Smooth muscle cell (in vitro differentiated cells): ENCODE data around the gene ZSCAN10. TPM values are rescaled to one million over a fixed set of nuclear protein-coding genes. Genes with fewer than 3 reads are reported as not detected.

ENCODE experiments used
- DNase-seq: peaks from one replicate; lab custom pipeline; 2025; ENCODE audit not compliant: unreplicated experiment; lab: John Stamatoyannopoulos, UW
- H2AFZ ChIP-seq: fragments of 200-600 bp; sonication (generic); 2 replicates; pipeline ENCODE4 v1.6.0; 2016; ENCODE audit warnings: antibody characterized with exemption, low read depth, mild to moderate bottlenecking
- H3F3A ChIP-seq: fragments of 200-600 bp; sonication (generic); 2 replicates; pipeline ENCODE4 v1.6.0; 2017; ENCODE audit warnings: antibody characterized with exemption, low read depth
- H3K27ac ChIP-seq: fragments of 200-600 bp; sonication (generic); 2 replicates; pipeline ENCODE4 v1.5.1; 2016; ENCODE audit warnings: low read depth, mild to moderate bottlenecking
- H3K27me3 ChIP-seq: fragments of 200-600 bp; sonication (generic); 2 replicates; pipeline ENCODE4 v1.6.1; 2016; ENCODE audit warnings: low read depth, mild to moderate bottlenecking
- H3K36me3 ChIP-seq: fragments of 200-600 bp; sonication (generic); 2 replicates; pipeline ENCODE4 v1.5.1; 2016; ENCODE audit warnings: low read depth
- H3K4me1 ChIP-seq: fragments of 200-600 bp; sonication (generic); 2 replicates; pipeline ENCODE4 v1.5.1; 2016; ENCODE audit warnings: low read depth
- H3K4me2 ChIP-seq: fragments of 200-600 bp; sonication (generic); 2 replicates; pipeline ENCODE4 v1.6.0; 2016; ENCODE audit warnings: mild to moderate bottlenecking
- H3K4me3 ChIP-seq: fragments of 200-600 bp; sonication (generic); 2 replicates; pipeline ENCODE4 v1.5.1; 2016; ENCODE audit warnings: mild to moderate bottlenecking
- H3K79me2 ChIP-seq: fragments of 200-600 bp; sonication (generic); 2 replicates; pipeline ENCODE4 v1.6.0; 2016; ENCODE audit warnings: low read depth, mild to moderate bottlenecking
- H3K9ac ChIP-seq: fragments of 200-600 bp; sonication (generic); 2 replicates; pipeline ENCODE4 v1.6.0; 2016; ENCODE audit warnings: low read depth
- H3K9me3 ChIP-seq: fragments of 200-600 bp; sonication (generic); replicated peaks from 2 replicates; pipeline ENCODE4 v1.5.1; 2016; ENCODE audit warnings: low read depth
- H4K20me1 ChIP-seq: fragments of 200-600 bp; sonication (generic); 2 replicates; pipeline ENCODE4 v1.6.0; 2016; ENCODE audit warnings: low read depth
- CTCF ChIP-seq: fragments of 200-600 bp; sonication (generic); IDR thresholded peaks from 2 replicates; pipeline ENCODE4 v1.5.1; 2017; ENCODE audit warnings: borderline replicate concordance, mild to moderate bottlenecking, antibody characterized with exemption; ENCODE audit not compliant: insufficient read depth, poor library complexity, severe bottlenecking
- WGBS: methylation state at CpG from one replicate; pipeline ENCODE4 v1.1.7; 2016; ENCODE audit warnings: low lambda C conversion rate; 5-methylcytosine and 5-hydroxymethylcytosine counted together
- polyA plus RNA-seq: library from polyadenylated mRNA; unstranded; fragments of >200 nt; fragmentation: Nextera tagmentation; extraction: Ambion mirVana; gene quantifications from 2 replicates; pipeline ENCODE4 v1.2.1, GENCODE V29; 2016
- total RNA-seq: library from RNA; depleted of rRNA; stranded (reverse); fragments of >200 nt; gene quantifications from 2 replicates; pipeline ENCODE4 v1.2.3, GENCODE V29; 2014

ZSCAN10 gene
- total and polyA plus RNA-seq, 2 experiments from 2014 or later = not detected

- no peak for DNase-seq
- Histone ChIP-seq H3K9ac (no peak overlapping the region), H4K20me1 (no peaks in the 10 kb centered on the region), H3K4me1 (peaks cover under 1% of the 10 kb centered on the region), H3K27ac (no peak overlapping the region), H3K27me3 (no peaks in the 10 kb centered on the region), H3F3A (peaks cover 4% of the 10 kb centered on the region), H3K9me3 (no peaks in the 10 kb centered on the region), H2AFZ (no peak overlapping the region), H3K4me2 (no peak overlapping the region), H3K79me2 (peaks cover 26% of the 10 kb centered on the region), H3K36me3 (no peaks in the 10 kb centered on the region), H3K4me3 (no peak overlapping the region)
- 91% methylated on average over 14 of the region's 14 CpGs for WGBS
- no peak for TF ChIP-seq CTCF
These were observed 39.8 kb upstream of the ZSCAN10 start for GRCh38 chr16:3138823-3139426.

GRCh38 chr16:3138342-3138741, 39.2 kb upstream of the ZSCAN10 start:
- Histone ChIP-seq H3K4me1 (peaks cover 5% of the 10 kb centered on the region), H3K27ac (no peak overlapping the region), H3K36me3 (no peaks in the 10 kb centered on the region), H3K9me3 (no peaks in the 10 kb centered on the region), H3K4me3 (no peak overlapping the region), H3K27me3 (no peaks in the 10 kb centered on the region), H3F3A (peaks cover 4% of the 10 kb centered on the region), H3K4me2 (no peak overlapping the region), H4K20me1 (no peaks in the 10 kb centered on the region), H3K79me2 (peaks cover 32% of the 10 kb centered on the region), H2AFZ (no peak overlapping the region), H3K9ac (no peak overlapping the region)
- WGBS = 93% methylated on average over 21 of the region's 21 CpGs
- TF ChIP-seq CTCF = no peak
- DNase-seq = no peak

- no peaks in the 10 kb centered on the region for H3K36me3 ChIP-seq
- H3K79me2 ChIP-seq = peaks cover 42% of the 10 kb centered on the region
- WGBS = 98% methylated on average over 13 of the region's 13 CpGs
These were observed 38.2 kb upstream of the ZSCAN10 start for GRCh38 chr16:3137267-3137666.

More at GRCh38 chr16:3137267-3137666, 38.2 kb upstream of the ZSCAN10 start:
- Histone ChIP-seq H3K4me2 (no peak overlapping the region), H3K4me1 (peaks cover 10% of the 10 kb centered on the region), H2AFZ (no peak overlapping the region), H3K4me3 (no peak overlapping the region), H3K27me3 (no peaks in the 10 kb centered on the region), H3K27ac (no peak overlapping the region), H3K9me3 (no peaks in the 10 kb centered on the region), H4K20me1 (peaks cover 3% of the 10 kb centered on the region), H3F3A (peaks cover 4% of the 10 kb centered on the region), H3K9ac (no peak overlapping the region)
- no peak for DNase-seq
- no peak for TF ChIP-seq CTCF
